Skin of body (tissue), 2 donors: ENCODE data around the gene ZNF92. TPM values are rescaled to one million over a fixed set of nuclear protein-coding genes. Genes with fewer than 3 reads are reported as not detected.
"Not testable (repeated sequence)": the region's sequence is repeated elsewhere in the genome, so short reads cannot be mapped to it uniquely, and the experiment has no call there.

Source experiments
- DNase-seq: peaks from one replicate; lab custom pipeline; 2025; lab: John Stamatoyannopoulos, UW
- total RNA-seq: library from RNA; depleted of rRNA; stranded (reverse); fragments of >200 nt; gene quantifications from one replicate; pipeline ENCODE4 v1.2.3, GENCODE V29; 2014

The ZNF92 gene
- 10.9 TPM for total RNA-seq

GRCh38 chr7:65373608-65374351, at the start of gene ZNF92:
ZNF92 (plus strand) TSS chr7:65373855; CDS start chr7:65373998, 143 bp downstream.
- DNase-seq = peak; percentile 95

GRCh38 chr7:65325793-65326432, 47.7 kb upstream of the ZNF92 start:
- DNase-seq = no peak

- no peak for DNase-seq
Measured at GRCh38 chr7:65338346-65338745, 35.3 kb upstream of the ZNF92 start.

- DNase-seq = no peak
Measured at GRCh38 chr7:65339257-65339656, 34.4 kb upstream of the ZNF92 start.

GRCh38 chr7:65342723-65343629, 30.7 kb upstream of the ZNF92 start:
- no peak for DNase-seq

- DNase-seq = not testable (repeated sequence)
Measured at GRCh38 chr7:65344541-65344940, 29.1 kb upstream of the ZNF92 start.

GRCh38 chr7:65354263-65354662, 19.4 kb upstream of the ZNF92 start:
- DNase-seq = no peak

- no peak for DNase-seq
Measured at GRCh38 chr7:65369843-65370242, 3.8 kb upstream of the ZNF92 start.

GRCh38 chr7:65371468-65371867, 2.2 kb upstream of the ZNF92 start:
- no peak for DNase-seq

- DNase-seq = no peak
Measured at GRCh38 chr7:65379318-65379717, 5.7 kb downstream of the ZNF92 start.

- DNase-seq = no peak
Measured at GRCh38 chr7:65381742-65382141, 8.1 kb downstream of the ZNF92 start.

- no peak for DNase-seq
Measured at GRCh38 chr7:65382452-65382851, 8.8 kb downstream of the ZNF92 start.

GRCh38 chr7:65387891-65388290, 14.2 kb downstream of the ZNF92 start:
- DNase-seq = no peak

- no peak for DNase-seq
Measured at GRCh38 chr7:65390588-65390987, 16.9 kb downstream of the ZNF92 start.

- DNase-seq = no peak
Measured at GRCh38 chr7:65397730-65398142, 24.1 kb downstream of the ZNF92 start.

- DNase-seq = not testable (repeated sequence)
Measured at GRCh38 chr7:65398671-65399070, 25.0 kb downstream of the ZNF92 start.

GRCh38 chr7:65399101-65399500, 25.4 kb downstream of the ZNF92 start:
- not testable (repeated sequence) for DNase-seq

- DNase-seq = no peak
Measured at GRCh38 chr7:65404020-65404419, 30.4 kb downstream of the ZNF92 start.

GRCh38 chr7:65406706-65407105, 33.1 kb downstream of the ZNF92 start:
- not testable (repeated sequence) for DNase-seq

GRCh38 chr7:65409363-65409762, 35.7 kb downstream of the ZNF92 start:
- no peak for DNase-seq

GRCh38 chr7:65411249-65411648, 37.6 kb downstream of the ZNF92 start:
- no peak for DNase-seq

- DNase-seq = no peak
Measured at GRCh38 chr7:65422670-65423069, 49.0 kb downstream of the ZNF92 start.
